Esophagus squamous epithelium (tissue), 5 donors: Measurements from ENCODE around the gene TRPM8. TPM values are rescaled to one million over a fixed set of nuclear protein-coding genes. Genes with fewer than 3 reads are reported as not detected.
"Not testable (repeated sequence)": the region's sequence is repeated elsewhere in the genome, so short reads cannot be mapped to it uniquely, and the experiment has no call there.

Source experiments
- DNase-seq: peaks from one replicate; lab custom pipeline; 2025; lab: John Stamatoyannopoulos, UW
- H3K27ac ChIP-seq, 4 donors: fragments of 200-600 bp; sonication (generic); one replicate each; pipeline ENCODE4 v1.5.1; 2016 to 2019; ENCODE audit warnings: mild to moderate bottlenecking in 1 of 4
- H3K27me3 ChIP-seq, 4 donors: fragments of 200-600 bp; sonication (generic); 1 replicate in 3 of 4; 2 replicates in 1 of 4; pipeline versions ENCODE4 v1.5.1 to v1.6.0; 2017 to 2021; ENCODE audit warnings: antibody characterized with exemption in 1 of 4
- H3K36me3 ChIP-seq, 3 donors: fragments of 200-600 bp; sonication (generic); one replicate each; pipeline ENCODE4 v1.5.1; 2016 to 2019
- H3K4me1 ChIP-seq, 3 donors: fragments of 200-600 bp; sonication (generic); one replicate each; pipeline ENCODE4 v1.5.1; 2017 to 2019
- H3K4me3 ChIP-seq, 4 donors: fragments of 200-600 bp; sonication (generic); 1 replicate in 3 of 4; 2 replicates in 1 of 4; pipeline ENCODE4 v1.5.1; 2016 to 2019; ENCODE audit warnings: mild to moderate bottlenecking in 2 of 4, moderate library complexity in 1 of 4
- H3K9me3 ChIP-seq, 3 donors: fragments of 200-600 bp; sonication (generic); one replicate each; pipeline ENCODE4 v1.5.1; 2016 to 2019
- POLR2A ChIP-seq, 4 donors: fragments of 450-650 bp; IDR thresholded peaks; one replicate each; pipeline ENCODE4 v1.6.1; 2017; ENCODE audit warnings: antibody characterized with exemption in 4 of 4, mild to moderate bottlenecking in 4 of 4, moderate library complexity in 3 of 4
- WGBS, 2 donors: methylation state at CpG; one replicate each; pipeline ENCODE4 v1.1.5; 2018; 5-methylcytosine and 5-hydroxymethylcytosine counted together
- intact Hi-C: fragments of 100-400 bp; cut with DNase I; formaldehyde crosslinking; loops from one replicate; pipeline ENCODE4 v1.15.0; 2022
- total RNA-seq, 4 donors: library from RNA; depleted of rRNA; stranded (reverse); fragments of >200 nt; gene quantifications; one replicate each; pipeline ENCODE4 v1.1.0, GENCODE V29; 2016
- TF ChIP-seq, protein P1 (sequence below), 6 experiments: fragments of 450-650 bp in 4 of 6; fragments of 200-600 bp in 2 of 6; sonication (generic) in 2 of 6; IDR thresholded peaks; one replicate each; pipeline ENCODE4 v1.5.1; 2016 to 2019; ENCODE audit warnings: antibody characterized with exemption in 6 of 6, mild to moderate bottlenecking in 4 of 6, moderate library complexity in 4 of 6
- donor health status: DM: yes; HTN: yes; CAD: no.

The TRPM8 gene
- total RNA-seq, 4 donors from 2014 or later: not detected

- intact Hi-C loops: no loop called here
- Histone ChIP-seq H3K27ac (no peak overlapping the region), H3K27me3 (peaks cover 0 to 40% (median 0%) of the 10 kb centered on the region in 4 donors), H3K9me3 (no peaks in the 10 kb centered on the region), H3K36me3 (no peaks in the 10 kb centered on the region), H3K4me3 (no peak overlapping the region), H3K4me1 (no peaks in the 10 kb centered on the region)
- no peak for DNase-seq
- TF ChIP-seq, protein P1, sequence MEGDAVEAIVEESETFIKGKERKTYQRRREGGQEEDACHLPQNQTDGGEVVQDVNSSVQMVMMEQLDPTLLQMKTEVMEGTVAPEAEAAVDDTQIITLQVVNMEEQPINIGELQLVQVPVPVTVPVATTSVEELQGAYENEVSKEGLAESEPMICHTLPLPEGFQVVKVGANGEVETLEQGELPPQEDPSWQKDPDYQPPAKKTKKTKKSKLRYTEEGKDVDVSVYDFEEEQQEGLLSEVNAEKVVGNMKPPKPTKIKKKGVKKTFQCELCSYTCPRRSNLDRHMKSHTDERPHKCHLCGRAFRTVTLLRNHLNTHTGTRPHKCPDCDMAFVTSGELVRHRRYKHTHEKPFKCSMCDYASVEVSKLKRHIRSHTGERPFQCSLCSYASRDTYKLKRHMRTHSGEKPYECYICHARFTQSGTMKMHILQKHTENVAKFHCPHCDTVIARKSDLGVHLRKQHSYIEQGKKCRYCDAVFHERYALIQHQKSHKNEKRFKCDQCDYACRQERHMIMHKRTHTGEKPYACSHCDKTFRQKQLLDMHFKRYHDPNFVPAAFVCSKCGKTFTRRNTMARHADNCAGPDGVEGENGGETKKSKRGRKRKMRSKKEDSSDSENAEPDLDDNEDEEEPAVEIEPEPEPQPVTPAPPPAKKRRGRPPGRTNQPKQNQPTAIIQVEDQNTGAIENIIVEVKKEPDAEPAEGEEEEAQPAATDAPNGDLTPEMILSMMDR (IDR thresholded peaks at IDR 0.05): no peak
- no peak for TF ChIP-seq POLR2A (IDR thresholded peaks at IDR 0.05)
- WGBS, 2 donors: 77 to 83% methylated on average over 7 to 10 of the region's 10 CpGs
Measured at GRCh38 chr2:233965032-233965603, 47.9 kb downstream of the TRPM8 start.

DNA sequence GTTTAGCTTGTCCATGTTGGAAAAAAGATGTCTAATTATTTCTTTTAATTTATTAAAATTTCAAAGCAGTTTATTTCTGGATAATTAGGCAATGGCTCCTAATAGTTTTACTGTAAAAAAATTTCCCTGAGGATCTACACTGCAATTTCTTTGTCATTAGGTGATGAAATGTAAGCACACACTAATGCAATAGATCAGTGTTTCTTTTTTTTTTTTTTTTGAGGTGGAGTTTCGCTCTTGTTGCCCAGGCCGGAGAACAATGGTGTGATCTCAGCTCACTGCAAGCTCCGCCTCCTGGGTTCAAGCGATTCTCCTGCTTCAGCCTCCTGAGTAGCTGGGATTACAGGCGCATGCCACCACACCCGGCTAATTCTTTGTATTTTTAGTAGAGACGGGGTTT lies 48.5 kb downstream of the TRPM8 start:
- H3K27ac ChIP-seq, H3K4me3 ChIP-seq, H3K4me1 ChIP-seq, DNase-seq, H3K36me3 ChIP-seq, H3K9me3 ChIP-seq, intact Hi-C loops: not testable (repeated sequence)
- peaks cover 0 to 45% (median 0%) of the 10 kb centered on the region in 4 donors for H3K27me3 ChIP-seq
- WGBS, 2 donors: 79 to 84% methylated on average over 4 to 6 of the region's 7 CpGs

- H3K4me3 ChIP-seq: no peak overlapping the region
- no peaks in the 10 kb centered on the region for H3K36me3 ChIP-seq
- H3K27me3 ChIP-seq: peaks cover 0 to 49% (median 0%) of the 10 kb centered on the region in 4 donors
- H3K9me3 ChIP-seq: no peaks in the 10 kb centered on the region
- 81 to 83% methylated on average over 3 to 7 of the region's 7 CpGs for WGBS, 2 donors
- no peak overlapping the region for H3K27ac ChIP-seq
- DNase-seq: no peak
- intact Hi-C loops: no loop called here
- TF ChIP-seq POLR2A (IDR thresholded peaks at IDR 0.05): no peak
- TF ChIP-seq, protein P1 (IDR thresholded peaks at IDR 0.05): no peak
- no peaks in the 10 kb centered on the region for H3K4me1 ChIP-seq
Measured at GRCh38 chr2:233966388-233966787, 49.2 kb downstream of the TRPM8 start.

DNA sequence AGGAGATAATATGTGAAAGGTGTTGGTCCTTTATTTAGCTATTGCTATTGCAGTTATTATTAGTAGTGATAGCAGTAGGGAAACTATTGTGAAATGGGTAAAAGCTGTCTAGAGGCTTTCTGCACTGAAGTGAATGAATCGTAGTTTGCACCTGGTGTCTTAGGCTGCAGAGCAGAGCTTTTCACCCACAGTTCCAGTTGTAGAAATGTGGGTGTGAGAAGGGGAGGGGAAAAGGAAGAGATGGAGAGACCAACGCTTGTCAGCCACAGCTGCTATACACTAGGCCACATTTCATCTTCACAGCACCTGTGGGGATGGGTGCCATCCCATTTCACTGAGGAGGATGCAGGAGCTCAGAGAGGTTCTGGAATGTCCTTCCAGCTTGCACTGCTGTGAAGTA lies 50.0 kb downstream of the TRPM8 start:
- no peak overlapping the region for H3K4me3 ChIP-seq
- WGBS, 2 donors: 80 to 82% methylated on average over 2 of the region's 2 CpGs
- DNase-seq: no peak
- H3K36me3 ChIP-seq: no peaks in the 10 kb centered on the region
- no peaks in the 10 kb centered on the region for H3K9me3 ChIP-seq
- no peaks in the 10 kb centered on the region for H3K4me1 ChIP-seq
- no peak overlapping the region for H3K27ac ChIP-seq
- intact Hi-C loops: no loop called here
- no peak for TF ChIP-seq POLR2A (IDR thresholded peaks at IDR 0.05)
- TF ChIP-seq, protein P1 (IDR thresholded peaks at IDR 0.05): no peak
- H3K27me3 ChIP-seq: peaks cover 0 to 49% (median 0%) of the 10 kb centered on the region in 4 donors

GRCh38 chr2:233968556-233968955 lies 51.4 kb downstream of the TRPM8 start:
- WGBS, 2 donors: 57 to 75% methylated on average over 4 of the region's 4 CpGs
- DNase-seq: no peak
- TF ChIP-seq POLR2A (IDR thresholded peaks at IDR 0.05): no peak
- TF ChIP-seq, protein P1 (IDR thresholded peaks at IDR 0.05): no peak
- Histone ChIP-seq H3K9me3 (no peaks in the 10 kb centered on the region), H3K4me1 (peaks cover 0 to 13% (median 6%) of the 10 kb centered on the region in 3 donors), H3K4me3 (no peak overlapping the region), H3K36me3 (no peaks in the 10 kb centered on the region), H3K27me3 (peaks cover 0 to 56% (median 0%) of the 10 kb centered on the region in 4 donors), H3K27ac (no peak overlapping the region)
- intact Hi-C loops: no loop called here

DNA sequence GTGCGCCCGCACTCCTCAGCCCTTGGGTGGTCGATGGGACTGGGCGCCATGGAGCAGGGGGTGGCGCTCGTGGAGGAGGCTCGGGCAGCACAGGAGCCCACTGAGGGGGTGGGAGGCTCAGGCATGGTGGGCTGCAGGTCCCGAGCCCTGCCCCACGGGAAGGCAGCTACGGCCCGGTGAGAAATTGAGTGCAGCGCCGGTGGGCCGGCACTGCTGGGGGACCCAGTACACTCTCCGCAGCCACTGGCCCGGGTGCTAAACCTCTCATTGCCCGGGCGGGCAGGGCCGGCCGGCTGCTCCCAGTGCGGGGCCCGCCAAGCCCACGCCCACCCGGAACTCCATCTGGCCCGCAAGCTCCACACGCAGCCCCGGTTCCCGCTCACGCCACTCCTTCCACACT lies 55.3 kb downstream of the TRPM8 start:
- Histone ChIP-seq H3K4me1 (peaks cover 5 to 41% (median 6%) of the 10 kb centered on the region in 3 donors), H3K27me3 (peaks cover 0 to 87% (median 0%) of the 10 kb centered on the region in 4 donors), H3K4me3 (peak overlapping the region in 1 of 4 donors; percentile 18)
- not testable (repeated sequence) for H3K36me3 ChIP-seq, DNase-seq, H3K27ac ChIP-seq, H3K9me3 ChIP-seq
- intact Hi-C loops: loop anchor here (10.0 kb wide), 2 partner anchors 532 to 572 kb away; no protein-coding TSS in a partner anchor
- WGBS, 2 donors: no CpG with 5 or more reads among the region's 29 CpGs
